ENCODE data around the gene HIVEP3. TPM values are rescaled to one million over a fixed set of nuclear protein-coding genes. Genes with fewer than 3 reads are reported as not detected.

Gene HIVEP3
- total and polyA plus RNA-seq, 2 donors (not counting 1 experiment from before 2014, with no cell fraction given): 2.0 to 5.1 TPM

GRCh38 chr1:41739061-41739955 is 179.4 kb downstream of the HIVEP3 start:
- 3% methylated on average over 20 of the region's 21 CpGs for WGBS (ENCODE audit: insufficient coverage)
- Histone ChIP-seq H3K9me3 (ENCODE audit: control extremely low read depth in 1 of 3, control insufficient read depth in 2 of 3, insufficient read depth in 1 of 3, low read length in 2 of 3) (no peaks in the 10 kb centered on the region), H2AFZ (ENCODE audit: insufficient read depth, low read depth, low read length, poor library complexity, severe bottlenecking) (peak overlapping the region; percentile 7), H3K9ac (ENCODE audit: low read length) (peak overlapping the region; percentile 47), H3K79me2 (ENCODE audit: control insufficient read depth, insufficient read depth, low read length) (no peaks in the 10 kb centered on the region), H3K36me3 (replicated peaks in 1 of 2; ENCODE audit: control extremely low read depth in 1 of 2, control insufficient read depth in 1 of 2, extremely low read depth in 1 of 2, insufficient read depth in 2 of 2, low read length in 1 of 2) (no peaks in the 10 kb centered on the region), H3K4me3 (ENCODE audit: control extremely low read depth in 1 of 5, extremely low read depth in 1 of 5, insufficient read depth in 1 of 5, low read depth in 2 of 5, low read length in 4 of 5) (peak overlapping the region; percentile 4 to 47 (median 27)), H3K4me2 (replicated peaks; ENCODE audit: low read depth, low read length, poor library complexity, severe bottlenecking) (peak overlapping the region; percentile 72), H3K27me3 (replicated peaks in 1 of 4; ENCODE audit: control extremely low read depth in 1 of 4, control insufficient read depth in 3 of 4, insufficient read depth in 4 of 4, low read length in 3 of 4) (no peaks in the 10 kb centered on the region), H4K20me1 (ENCODE audit: control insufficient read depth, insufficient read depth, low read length, poor library complexity, severe bottlenecking) (no peaks in the 10 kb centered on the region), H3K4me1 (ENCODE audit: control insufficient read depth in 2 of 2, insufficient read depth in 2 of 2, low read length in 2 of 2) (peaks cover 41 to 49% of the 10 kb centered on the region in 2 donors), H3K27ac (ENCODE audit: low read length in 2 of 2) (peak overlapping the region; percentile 28 to 64)
- Mint-ChIP-seq H3K27me3 (no peaks in the 10 kb centered on the region), H3K4me3 (peak overlapping the region; percentile 85), H3K9me3 (ENCODE audit: insufficient read depth) (no peaks in the 10 kb centered on the region), H3K4me1 (peaks cover 81% of the 10 kb centered on the region), H3K27ac (peak overlapping the region; percentile 85)
- POLR2A ChIA-PET: interaction anchor here (1.3 to 1.4 kb wide), 2 partner anchors 12 kb away, joined by 3 read pairs; no protein-coding TSS in a partner anchor
- CTCF ChIA-PET: interaction anchor here (1.0 to 1.4 kb wide), 2 partner anchors 12 to 161 kb away, joined by 3 read pairs; no protein-coding TSS in a partner anchor
- intact Hi-C loops (cut with micrococcal nuclease): loop anchor here (1.0 kb wide), 2 partner anchors 10 to 12 kb away; no protein-coding TSS in a partner anchor
- ATAC-seq (ENCODE audit: low read depth) (peak; percentile 83), DNase-seq (peak; percentile 91)
- TF ChIP-seq CTCF (IDR thresholded peaks at IDR 0.05) (no peak), EZH2 (IDR thresholded peaks at IDR 0.05; ENCODE audit: borderline replicate concordance, insufficient read depth, low read depth, low read length, poor library complexity, severe bottlenecking) (no peak)
